WERI-Rb-1 (cell line): ENCODE measurements around the gene ZNF212.

Experiments used
- DNase-seq: peaks from one replicate; pipeline ENCODE4 v3.0.0-alpha.2; 2020
- H3K27ac ChIP-seq: fragments of 250-450 bp; sonication (Bioruptor Pico); 2 replicates; pipeline ENCODE4 v1.5.1; 2020; ENCODE audit warnings: mild to moderate bottlenecking, moderate library complexity
- H3K27me3 ChIP-seq: fragments of 250-450 bp; sonication (Bioruptor Pico); 2 replicates; pipeline ENCODE4 v1.5.1; 2021; ENCODE audit warnings: mild to moderate bottlenecking, low read depth, moderate library complexity; ENCODE audit not compliant: insufficient read depth, severe bottlenecking
- H3K36me3 ChIP-seq: fragments of 250-450 bp; sonication (Bioruptor Pico); 2 replicates; pipeline ENCODE4 v1.5.1; 2020; ENCODE audit warnings: mild to moderate bottlenecking, moderate library complexity
- H3K4me3 ChIP-seq: 2 replicates; pipeline ENCODE4 v1.5.1; 2011; ENCODE audit warnings: low read depth, mild to moderate bottlenecking, control low read depth, low read length
- H3K9me3 ChIP-seq: fragments of 250-450 bp; sonication (Bioruptor Pico); 2 replicates; pipeline ENCODE4 v1.5.1; 2021; ENCODE audit warnings: mild to moderate bottlenecking, moderate library complexity; ENCODE audit not compliant: severe bottlenecking
- CTCF ChIP-seq: IDR thresholded peaks from 2 replicates; pipeline ENCODE4 v1.5.1; 2011; ENCODE audit warnings: low read depth, mild to moderate bottlenecking, control low read depth, inconsistent platforms, low read length

ZNF212 gene

GRCh38 chr7:149302865-149303264 is 63.4 kb downstream of the ZNF212 start:
- no peak overlapping the region for H3K4me3 ChIP-seq
- TF ChIP-seq CTCF = no peak
- peaks cover 2% of the 10 kb centered on the region for H3K9me3 ChIP-seq
- H3K27me3 ChIP-seq = no peaks in the 10 kb centered on the region
- DNase-seq = no peak
- H3K27ac ChIP-seq = no peak overlapping the region
- no peaks in the 10 kb centered on the region for H3K36me3 ChIP-seq

- no peaks in the 10 kb centered on the region for H3K9me3 ChIP-seq
- H3K27ac ChIP-seq = no peak overlapping the region
Measured at GRCh38 chr7:149304006-149304405, 64.6 kb downstream of the ZNF212 start.

More at GRCh38 chr7:149304006-149304405, 64.6 kb downstream of the ZNF212 start:
- no peaks in the 10 kb centered on the region for H3K27me3 ChIP-seq
- no peak for DNase-seq
- no peak for TF ChIP-seq CTCF
- no peaks in the 10 kb centered on the region for H3K36me3 ChIP-seq
- H3K4me3 ChIP-seq = no peak overlapping the region
